T-helper 1 cell (primary cell): ENCODE results near the gene CYB5RL.
"Not testable (repeated sequence)": the region's sequence is repeated elsewhere in the genome, so short reads cannot be mapped to it uniquely, and the experiment has no call there.

Experiments
- DNase-seq, 5 donors: peaks; one replicate each; pipeline ENCODE4 v3.0.0-alpha.2; 2012 to 2020

Gene CYB5RL

GRCh38 chr1:54225378-54225777, 25.5 kb upstream of the CYB5RL start:
- DNase-seq, result no peak

GRCh38 chr1:54224233-54224632, 24.4 kb upstream of the CYB5RL start:
- DNase-seq, result no peak

DNA sequence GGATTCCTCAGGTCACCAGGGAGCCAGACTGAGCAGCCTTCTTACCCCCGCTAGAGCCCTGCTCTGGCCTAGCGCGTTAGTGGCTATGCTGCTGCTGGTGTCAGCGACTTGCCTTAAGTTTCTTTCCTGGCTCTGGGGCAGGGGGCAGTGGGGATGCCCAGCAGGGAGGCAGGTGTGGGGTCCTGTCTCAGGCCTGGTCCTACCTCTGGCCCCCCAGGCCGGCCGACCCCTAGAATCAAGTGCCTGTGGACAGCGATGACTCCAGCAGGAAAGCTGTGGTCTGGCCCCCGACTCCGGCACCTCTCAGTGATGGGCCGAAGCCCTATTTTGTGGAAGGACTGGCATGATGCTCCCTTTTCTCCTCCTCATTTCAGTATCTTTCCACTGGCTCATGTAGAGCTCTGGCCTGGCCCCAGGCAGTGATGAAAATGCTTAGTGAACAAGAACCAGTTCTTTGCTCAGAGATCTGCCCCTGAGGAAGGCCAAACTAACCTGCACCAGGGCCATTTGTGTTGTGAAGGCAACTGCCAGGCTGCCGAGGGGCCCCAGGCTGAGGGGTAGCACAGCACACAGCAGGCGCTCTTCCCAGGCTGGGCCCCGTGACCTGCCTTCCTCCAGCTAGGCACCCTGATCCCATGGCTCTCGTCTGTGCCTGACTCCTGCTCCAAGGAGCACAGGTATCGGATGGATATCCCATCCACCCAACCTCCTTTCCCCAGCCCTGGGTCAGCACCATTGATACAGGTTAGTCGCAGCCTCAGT, 23.8 kb upstream of the CYB5RL start:
- no peak for DNase-seq

DNA sequence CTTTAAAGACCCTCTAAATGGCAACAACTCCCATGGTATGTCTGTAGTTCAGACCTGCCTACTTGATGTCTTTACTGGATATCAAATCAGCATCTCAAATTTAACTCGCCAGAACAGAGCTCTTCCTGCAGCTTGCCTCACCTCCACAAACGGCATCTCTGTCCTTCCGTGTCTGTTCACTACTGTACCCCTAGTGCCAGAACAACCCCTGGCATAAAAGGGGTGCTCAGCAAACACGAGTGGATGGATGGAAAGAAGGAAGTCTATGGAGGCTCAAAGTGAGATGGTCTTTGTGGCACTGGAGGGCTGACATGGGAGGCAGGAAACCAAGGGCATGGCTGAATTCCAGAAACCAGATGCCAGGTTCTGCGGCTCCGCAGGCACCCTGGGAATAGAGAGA, 22.9 kb upstream of the CYB5RL start:
- no peak for DNase-seq

DNA sequence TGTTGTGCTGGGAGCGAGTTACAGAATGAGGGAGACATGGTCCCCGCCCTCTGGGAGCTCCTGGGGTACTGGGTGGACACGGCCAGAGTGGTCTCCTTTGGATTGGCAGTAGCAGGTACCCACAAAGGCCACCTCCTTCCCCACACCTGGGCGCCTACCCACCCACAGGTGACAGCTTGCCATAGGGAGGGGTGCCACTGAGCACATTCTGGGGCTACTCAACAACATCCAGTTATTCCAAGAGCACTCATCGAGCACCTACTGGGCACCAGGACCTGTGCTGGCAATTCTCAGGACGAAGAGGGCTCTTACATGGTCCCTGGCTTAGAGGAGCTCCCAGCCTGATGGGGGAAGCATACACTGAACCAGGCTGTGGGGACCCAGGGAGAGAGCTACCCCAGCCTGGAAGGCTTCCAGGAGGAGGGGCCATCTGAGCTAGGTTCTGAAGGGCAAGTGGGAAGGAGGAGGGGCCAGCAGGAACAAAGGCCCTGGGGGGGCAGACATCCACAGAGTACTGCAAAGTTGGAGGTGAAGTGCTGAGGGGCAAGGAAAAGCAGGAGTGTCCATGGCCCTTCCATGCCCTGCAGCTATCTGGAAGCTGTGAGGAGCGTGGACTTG, 22.1 kb upstream of the CYB5RL start:
- no peak for DNase-seq

GRCh38 chr1:54221113-54221834, 21.4 kb upstream of the CYB5RL start:
- no peak for DNase-seq

DNA sequence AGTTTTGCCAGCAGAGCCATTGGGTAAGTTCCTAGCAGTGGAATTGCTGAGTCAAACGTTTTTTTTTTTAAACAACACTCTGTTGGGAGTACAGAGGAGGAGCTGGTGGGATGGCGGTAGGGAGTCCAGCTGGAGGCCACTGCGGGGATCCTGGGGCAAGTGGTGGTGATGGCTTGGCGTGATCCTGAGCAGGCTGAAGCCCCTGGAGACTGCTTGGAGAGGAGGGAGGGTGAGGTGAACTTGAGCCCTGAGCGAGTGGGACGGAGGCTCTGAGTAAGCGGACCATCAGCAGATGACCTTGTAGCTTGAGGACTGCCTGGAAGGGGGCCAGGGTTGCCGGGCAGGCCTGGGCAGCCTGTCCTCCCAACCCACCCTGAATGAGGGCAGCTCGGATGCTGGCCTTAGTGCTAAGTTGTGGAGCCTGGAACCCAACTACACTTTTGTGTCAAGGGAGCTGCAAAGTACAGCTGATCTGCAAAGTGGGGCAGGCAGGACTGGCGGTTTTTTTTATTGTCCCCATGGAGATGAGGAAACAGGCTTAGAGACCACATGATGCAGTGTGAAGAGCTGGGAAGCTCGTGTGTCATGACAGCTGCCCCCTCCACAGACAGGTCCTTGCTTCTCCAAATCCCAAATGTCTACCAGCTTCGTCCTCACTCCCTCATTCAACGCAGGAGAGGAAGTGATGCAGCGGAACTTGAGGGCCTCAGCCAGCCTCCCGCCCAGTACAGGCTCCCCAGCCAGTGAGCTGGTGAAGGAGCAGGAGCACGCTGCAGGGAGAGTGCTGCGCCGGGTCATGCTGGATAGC, 20.4 kb upstream of the CYB5RL start:
- DNase-seq, result no peak

GRCh38 chr1:54219688-54220003, 19.8 kb upstream of the CYB5RL start:
- DNase-seq, result no peak

DNA sequence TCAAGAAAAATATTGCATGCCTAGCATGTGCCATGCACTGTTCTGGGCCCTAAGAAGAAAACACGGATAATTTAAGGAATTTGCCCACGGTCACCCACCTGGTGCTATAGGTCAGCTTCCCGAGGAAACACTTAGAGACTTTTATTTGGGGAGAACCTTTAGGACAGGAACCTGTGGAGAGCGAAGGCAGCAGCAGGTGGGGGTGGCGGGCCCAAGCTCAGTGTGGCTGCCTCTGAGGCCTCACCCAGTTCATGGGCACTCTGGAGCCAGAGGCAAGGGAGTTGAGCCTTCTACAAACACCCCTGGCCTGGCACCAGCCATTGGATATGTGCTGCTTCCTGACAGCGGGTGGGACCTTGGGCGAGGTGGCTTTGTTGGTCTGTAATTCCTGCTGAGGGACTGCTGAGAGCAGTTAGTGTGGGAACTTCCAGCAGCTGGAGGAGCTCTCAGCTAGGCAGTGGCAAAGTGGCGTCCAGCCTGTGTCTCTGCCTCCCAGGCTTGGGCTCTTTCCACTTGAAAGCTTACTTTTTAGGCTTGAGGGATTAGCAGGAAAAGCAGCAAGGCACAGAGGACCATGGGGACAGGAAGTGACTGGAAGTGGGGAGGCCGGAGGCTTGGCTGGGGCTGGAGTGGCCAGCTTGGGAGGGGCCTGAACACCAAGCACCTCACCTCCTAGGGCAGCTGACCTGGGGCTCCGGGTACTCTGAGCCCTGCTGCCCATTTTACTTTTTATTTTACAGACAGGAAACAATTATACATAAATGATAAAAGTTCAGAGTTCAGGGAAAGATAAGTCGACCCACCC, 19.3 kb upstream of the CYB5RL start:
- no peak for DNase-seq

DNA sequence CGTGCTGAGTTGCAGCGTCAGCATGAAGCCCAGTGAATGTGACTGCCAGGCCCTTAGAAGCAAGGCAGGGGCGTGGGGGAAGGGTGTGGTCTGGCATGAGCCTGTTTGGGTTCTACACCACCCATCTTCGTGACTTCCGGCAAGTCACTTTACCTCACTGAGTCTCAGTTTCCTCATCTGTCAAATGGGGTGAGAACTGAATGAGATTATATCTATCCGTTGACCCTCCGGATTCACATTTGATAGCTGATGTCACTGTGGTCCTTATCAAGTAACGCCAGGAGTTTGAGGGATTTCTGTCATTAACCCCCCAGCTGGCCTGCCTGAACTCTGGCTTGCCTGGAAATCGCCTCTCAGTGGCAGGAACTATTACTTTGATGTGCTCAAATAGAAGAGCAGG, 15.7 kb upstream of the CYB5RL start:
- no peak for DNase-seq

- DNase-seq, result no peak
Measured at GRCh38 chr1:54212872-54213271, 13.0 kb upstream of the CYB5RL start.

GRCh38 chr1:54207896-54208295, 8.1 kb upstream of the CYB5RL start:
- not testable (repeated sequence) for DNase-seq

- no peak for DNase-seq
Measured at GRCh38 chr1:54207287-54207686, 7.5 kb upstream of the CYB5RL start.

- DNase-seq, result no peak
Measured at GRCh38 chr1:54204199-54204598, 4.4 kb upstream of the CYB5RL start.

DNA sequence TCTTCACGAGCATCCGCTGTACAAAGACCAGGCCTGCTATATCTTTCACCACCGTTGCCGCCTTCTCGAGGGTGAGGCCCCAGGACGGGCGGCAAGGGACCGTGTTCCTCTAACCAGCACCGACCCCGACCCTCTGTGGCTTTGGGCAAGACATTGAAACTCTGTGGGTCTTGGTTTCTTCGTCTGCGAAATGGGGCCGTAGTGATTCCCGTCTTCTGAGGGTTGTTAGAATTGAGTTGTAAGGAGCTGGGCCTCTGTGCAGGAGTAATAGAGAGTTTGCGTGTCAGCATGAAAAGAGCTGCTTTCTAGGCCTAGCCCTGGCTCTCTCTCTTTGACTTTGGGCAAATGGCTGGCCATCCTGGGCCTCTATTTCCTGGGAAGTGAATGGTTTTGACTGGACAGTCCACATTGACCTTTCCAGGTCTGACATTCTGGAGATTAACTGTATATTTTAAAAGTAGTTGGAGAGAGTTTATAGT, 728 bp upstream of the CYB5RL start:
- DNase-seq, result no peak

GRCh38 chr1:54199151-54199764, 572 bp downstream of the CYB5RL start:
- no peak for DNase-seq

- DNase-seq, result no peak
Measured at GRCh38 chr1:54193453-54193852, 6.4 kb downstream of the CYB5RL start.

DNA sequence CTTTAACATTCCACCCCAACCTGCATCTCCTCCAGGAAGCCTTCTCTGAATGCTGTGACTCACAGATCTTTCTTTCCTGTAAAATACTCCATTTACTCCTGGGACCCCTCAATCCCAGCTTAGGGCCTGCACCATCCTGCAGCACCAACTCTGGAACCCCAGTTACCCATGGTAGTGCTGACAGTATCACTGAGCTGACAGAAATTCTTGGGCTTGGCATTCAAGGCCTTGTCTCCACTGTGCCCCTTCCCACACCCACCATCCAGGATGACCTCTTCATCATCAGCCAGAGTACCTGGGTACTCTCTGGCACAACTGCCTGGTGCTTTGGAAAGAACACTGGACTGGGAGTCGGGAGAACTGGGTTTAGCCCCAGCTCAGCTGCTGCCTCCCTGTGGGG, 8.3 kb downstream of the CYB5RL start:
- no peak for DNase-seq

- DNase-seq, result no peak
Measured at GRCh38 chr1:54190526-54190925, 9.3 kb downstream of the CYB5RL start.

GRCh38 chr1:54188291-54188690, 11.5 kb downstream of the CYB5RL start:
- DNase-seq, result no peak

DNA sequence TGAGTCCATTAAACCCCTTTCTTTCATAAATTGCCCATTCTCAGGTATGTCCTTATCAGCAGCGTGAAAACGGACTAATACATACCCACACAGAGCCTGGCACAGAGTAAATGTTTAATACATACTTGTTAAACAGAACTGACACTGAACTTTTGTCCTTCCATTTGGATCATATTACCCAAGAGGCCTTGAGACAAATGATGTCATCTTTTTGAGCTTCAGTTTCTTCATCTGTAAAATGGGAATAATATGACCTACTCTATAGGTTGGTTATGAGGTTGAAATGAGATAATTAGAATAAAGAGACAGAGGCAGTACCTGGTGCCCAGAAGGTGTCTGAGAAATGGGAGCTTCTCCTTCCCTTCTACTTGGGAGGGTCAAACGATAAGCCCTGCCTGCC, 13.8 kb downstream of the CYB5RL start:
- no peak for DNase-seq
